ENCODE measurements around the gene ENOPH1.

ENOPH1 gene

DNA sequence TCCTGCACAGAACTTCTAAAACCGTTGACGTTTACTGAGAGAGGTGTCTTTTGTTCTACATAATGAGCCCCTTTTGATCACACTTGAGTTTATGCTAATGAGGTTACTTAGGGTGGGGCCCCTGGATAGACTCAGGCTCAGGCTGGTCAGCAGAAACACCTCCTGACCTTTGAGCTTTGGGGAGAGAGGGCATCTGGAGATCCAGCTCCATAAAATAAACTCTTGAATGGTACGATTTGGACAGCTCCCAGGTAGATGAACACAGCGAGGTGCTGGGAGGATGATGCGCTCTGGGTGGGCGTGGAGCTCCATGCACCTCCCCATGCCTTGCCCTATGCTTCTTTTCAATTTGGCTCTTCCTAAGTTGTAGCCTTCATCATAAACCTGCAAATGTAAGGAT, 52.0 kb downstream of the ENOPH1 start:
- no peak overlapping the region for H3K4me3 ChIP-seq
- peaks cover 25% of the 10 kb centered on the region for H3K36me3 ChIP-seq (ENCODE audit: insufficient read depth, low read length)
- TF ChIP-seq POLR2AphosphoS5 (IDR thresholded peaks at IDR 0.05; ENCODE audit: borderline replicate concordance, low read depth, low read length), result no peak
- TF ChIP-seq EZH2 (IDR thresholded peaks at IDR 0.05), result no peak
- TF ChIP-seq FOXP2 (optimal IDR thresholded peaks at IDR 0.05; ENCODE audit: control extremely low read depth, extremely low read length, insufficient read depth), result no peak
- H3K9ac ChIP-seq (ENCODE audit: insufficient read length), result no peak overlapping the region
- no peaks in the 10 kb centered on the region for H3K9me3 ChIP-seq (ENCODE audit: low read depth, low read length)
- H3K27ac ChIP-seq, result no peak overlapping the region
- no peak for DNase-seq (ENCODE audit: low read depth, low spot score)

DNA sequence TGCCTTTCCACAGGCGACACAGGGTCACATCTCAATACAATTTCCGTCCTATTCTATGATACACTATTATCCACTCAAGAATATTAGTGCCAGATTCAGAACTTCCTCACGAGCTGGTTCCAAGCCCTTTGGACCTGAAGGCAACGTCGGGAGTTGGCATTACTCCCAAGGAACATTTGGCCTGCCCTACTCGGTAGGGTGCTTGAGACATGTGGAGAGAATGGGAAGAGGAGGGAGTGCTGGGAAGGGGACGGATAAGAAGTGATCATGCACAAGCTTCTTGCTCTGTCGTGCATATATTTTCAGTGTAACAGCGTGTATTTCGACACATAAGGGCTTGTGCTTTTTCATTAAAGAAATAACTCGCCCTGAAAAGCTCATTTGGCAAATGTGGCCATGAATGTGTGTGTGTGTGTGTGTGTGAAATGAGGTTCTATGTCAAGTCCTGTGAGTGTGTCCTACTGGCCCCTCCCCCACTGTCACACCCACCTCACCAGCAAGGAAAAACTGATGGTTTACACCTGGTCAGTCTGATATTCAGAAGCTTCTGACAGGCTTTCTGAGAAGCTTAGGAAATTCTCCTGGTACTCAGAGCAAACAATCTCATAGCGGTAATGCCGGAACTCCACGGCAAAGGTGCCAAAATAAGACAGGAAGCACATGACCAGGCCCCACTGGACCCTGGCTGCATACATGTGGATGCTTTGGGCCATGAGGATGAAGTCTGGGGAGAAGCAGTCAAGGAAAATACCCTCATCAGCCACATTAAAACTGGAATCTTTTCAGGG, 54.8 kb downstream of the ENOPH1 start:
- Histone ChIP-seq H3K4me3 (no peak overlapping the region), H3K36me3 (ENCODE audit: insufficient read depth, low read length) (peaks cover 12% of the 10 kb centered on the region), H3K27ac (no peak overlapping the region), H3K9ac (ENCODE audit: insufficient read length) (no peak overlapping the region), H3K9me3 (ENCODE audit: low read depth, low read length) (no peaks in the 10 kb centered on the region)
- no peak for TF ChIP-seq FOXP2 (optimal IDR thresholded peaks at IDR 0.05; ENCODE audit: control extremely low read depth, extremely low read length, insufficient read depth)
- no peak for TF ChIP-seq EZH2 (IDR thresholded peaks at IDR 0.05)
- TF ChIP-seq POLR2AphosphoS5 (IDR thresholded peaks at IDR 0.05; ENCODE audit: borderline replicate concordance, low read depth, low read length), result no peak
- DNase-seq (ENCODE audit: low read depth, low spot score), result no peak

DNA sequence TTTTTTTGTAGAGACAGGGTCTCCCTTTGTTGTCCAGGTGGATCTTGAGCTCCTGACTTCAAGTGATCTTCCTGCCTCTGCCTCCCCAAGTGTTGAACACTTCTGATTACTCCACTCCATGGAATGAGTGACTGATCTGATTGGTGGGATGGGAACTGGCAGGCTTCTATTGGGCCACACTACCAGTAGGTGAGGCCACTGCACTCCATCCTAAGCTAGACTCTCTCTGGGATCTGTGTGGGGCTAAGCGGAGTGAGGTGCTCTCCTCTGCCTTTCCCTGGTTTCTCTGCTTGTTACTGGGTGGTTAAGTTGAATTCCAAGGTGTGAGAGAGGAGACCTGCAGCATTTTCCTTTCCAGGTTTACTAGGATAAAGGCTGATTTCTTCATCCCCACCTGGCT, 58.7 kb downstream of the ENOPH1 start:
- no peak overlapping the region for H3K27ac ChIP-seq
- TF ChIP-seq FOXP2 (optimal IDR thresholded peaks at IDR 0.05; ENCODE audit: control extremely low read depth, extremely low read length, insufficient read depth) (no peak), EZH2 (IDR thresholded peaks at IDR 0.05) (no peak), POLR2AphosphoS5 (IDR thresholded peaks at IDR 0.05; ENCODE audit: borderline replicate concordance, low read depth, low read length) (no peak)
- H3K4me3 ChIP-seq, result no peak overlapping the region
- DNase-seq (ENCODE audit: low read depth, low spot score), result no peak
- no peak overlapping the region for H3K9ac ChIP-seq (ENCODE audit: insufficient read length)
- peaks cover 6% of the 10 kb centered on the region; the same call in 1 of the 2 replicates for H3K36me3 ChIP-seq (ENCODE audit: insufficient read depth, low read length)
- no peaks in the 10 kb centered on the region for H3K9me3 ChIP-seq (ENCODE audit: low read depth, low read length)

DNA sequence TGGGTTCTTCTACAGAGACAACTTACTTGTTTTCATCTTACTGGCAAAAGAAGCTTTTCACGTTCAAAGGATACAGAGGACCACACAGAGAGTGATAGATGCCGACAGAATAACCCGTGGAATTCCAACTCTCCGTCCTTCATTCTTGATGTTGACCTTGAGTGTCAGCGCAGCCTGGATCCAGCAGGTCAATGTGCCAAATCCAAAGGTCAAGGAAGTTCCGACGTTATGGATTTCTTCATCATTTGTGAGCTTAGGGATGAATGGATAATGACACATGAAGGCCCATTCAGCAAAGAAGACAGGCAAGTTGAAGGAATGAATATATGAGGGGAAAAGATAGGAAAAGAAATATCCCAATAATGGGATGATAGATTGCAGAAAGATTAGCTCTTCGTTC, 59.6 kb downstream of the ENOPH1 start:
- no peaks in the 10 kb centered on the region for H3K9me3 ChIP-seq (ENCODE audit: low read depth, low read length)
- H3K27ac ChIP-seq, result no peak overlapping the region
- H3K36me3 ChIP-seq (ENCODE audit: insufficient read depth, low read length), result 0 out of 2 replicates have a peak, but pooled peaks cover 1% of the 10 kb centered on the region
- no peak for TF ChIP-seq EZH2 (IDR thresholded peaks at IDR 0.05)
- TF ChIP-seq FOXP2 (optimal IDR thresholded peaks at IDR 0.05; ENCODE audit: control extremely low read depth, extremely low read length, insufficient read depth), result no peak
- no peak for TF ChIP-seq POLR2AphosphoS5 (IDR thresholded peaks at IDR 0.05; ENCODE audit: borderline replicate concordance, low read depth, low read length)
- no peak overlapping the region for H3K9ac ChIP-seq (ENCODE audit: insufficient read length)
- DNase-seq (ENCODE audit: low read depth, low spot score), result no peak
- H3K4me3 ChIP-seq, result no peak overlapping the region

DNA sequence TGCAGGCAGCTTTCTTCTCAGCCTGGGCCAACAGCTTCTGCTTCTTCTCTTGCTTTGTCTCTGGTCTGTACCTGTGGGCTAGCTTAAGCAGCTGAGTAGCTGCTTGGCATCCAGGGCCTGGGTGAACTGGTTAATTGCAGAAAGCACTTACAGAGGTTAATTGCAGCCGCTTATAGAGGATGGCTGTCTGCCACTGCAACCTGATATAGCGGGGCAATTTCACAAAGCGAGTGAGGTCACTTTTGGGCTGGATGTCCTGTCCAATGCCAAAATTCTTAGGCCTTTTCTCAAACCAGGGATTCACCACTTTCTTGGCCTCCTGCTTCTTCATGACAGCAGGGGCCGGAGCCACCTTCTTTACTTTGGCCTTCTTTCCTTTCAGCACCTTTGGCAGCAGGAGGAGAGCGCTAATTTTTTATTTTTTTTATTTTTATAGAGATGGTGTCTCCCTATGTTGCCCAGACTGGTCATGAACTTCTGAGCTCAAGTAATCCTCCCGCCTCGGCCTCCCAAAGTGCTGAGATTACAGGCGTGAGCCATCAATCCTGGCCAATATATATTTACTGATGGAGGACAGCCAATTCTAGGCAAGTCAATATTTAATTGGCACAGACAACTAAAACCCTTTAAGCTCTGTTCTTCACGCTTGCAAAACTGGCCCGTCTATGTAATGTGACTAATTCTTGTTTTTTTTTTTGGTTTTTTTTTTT, 61.0 kb downstream of the ENOPH1 start:
- no peak for TF ChIP-seq EZH2 (IDR thresholded peaks at IDR 0.05)
- TF ChIP-seq FOXP2 (optimal IDR thresholded peaks at IDR 0.05; ENCODE audit: control extremely low read depth, extremely low read length, insufficient read depth), result no peak
- TF ChIP-seq POLR2AphosphoS5 (IDR thresholded peaks at IDR 0.05; ENCODE audit: borderline replicate concordance, low read depth, low read length), result no peak
- no peaks in the 10 kb centered on the region for H3K9me3 ChIP-seq (ENCODE audit: low read depth, low read length)
- no peak overlapping the region for H3K27ac ChIP-seq
- no peak for DNase-seq (ENCODE audit: low read depth, low spot score)
- H3K36me3 ChIP-seq (ENCODE audit: insufficient read depth, low read length), result no peaks in the 10 kb centered on the region
- H3K4me3 ChIP-seq, result no peak overlapping the region
- no peak overlapping the region for H3K9ac ChIP-seq (ENCODE audit: insufficient read length)

DNA sequence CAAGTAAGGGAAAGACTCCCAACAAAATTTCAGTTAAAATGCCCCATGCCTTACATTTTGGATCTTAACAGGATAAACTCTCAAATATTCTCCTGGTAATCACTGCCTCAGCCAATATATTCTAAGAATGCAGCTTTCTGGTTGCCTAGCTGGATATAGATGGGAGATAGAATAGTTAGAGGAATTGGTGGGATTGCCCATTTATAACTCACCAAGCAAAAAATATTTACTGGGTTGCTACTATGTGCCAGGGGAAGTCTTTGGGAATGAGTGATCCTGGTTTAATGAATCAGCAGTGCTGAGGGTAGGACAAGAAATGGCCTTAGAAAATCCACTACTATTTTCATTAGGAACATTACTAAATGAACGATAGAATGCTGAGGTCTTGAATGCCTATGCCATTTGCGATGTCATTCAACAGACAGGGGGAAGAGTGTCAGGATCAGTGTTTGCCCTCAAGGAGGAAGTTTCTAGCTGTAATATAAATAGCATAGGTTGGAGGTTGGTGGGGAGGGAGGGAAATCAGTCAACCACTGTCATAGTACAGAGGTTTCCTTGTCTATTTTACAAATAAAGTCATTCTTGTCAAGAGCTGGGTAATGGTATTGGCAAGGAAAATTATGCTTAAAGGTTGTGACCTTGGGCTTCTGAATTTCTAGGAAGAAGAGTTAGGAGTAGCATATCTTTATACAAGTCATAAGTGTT, 63.5 kb downstream of the ENOPH1 start:
- TF ChIP-seq POLR2AphosphoS5 (IDR thresholded peaks at IDR 0.05; ENCODE audit: borderline replicate concordance, low read depth, low read length), result no peak
- no peak for TF ChIP-seq FOXP2 (optimal IDR thresholded peaks at IDR 0.05; ENCODE audit: control extremely low read depth, extremely low read length, insufficient read depth)
- no peak for TF ChIP-seq EZH2 (IDR thresholded peaks at IDR 0.05)
- Histone ChIP-seq H3K27ac (no peak overlapping the region), H3K9ac (ENCODE audit: insufficient read length) (no peak overlapping the region), H3K36me3 (ENCODE audit: insufficient read depth, low read length) (no peaks in the 10 kb centered on the region), H3K9me3 (ENCODE audit: low read depth, low read length) (no peaks in the 10 kb centered on the region), H3K4me3 (no peak overlapping the region)
- no peak for DNase-seq (ENCODE audit: low read depth, low spot score)

DNA sequence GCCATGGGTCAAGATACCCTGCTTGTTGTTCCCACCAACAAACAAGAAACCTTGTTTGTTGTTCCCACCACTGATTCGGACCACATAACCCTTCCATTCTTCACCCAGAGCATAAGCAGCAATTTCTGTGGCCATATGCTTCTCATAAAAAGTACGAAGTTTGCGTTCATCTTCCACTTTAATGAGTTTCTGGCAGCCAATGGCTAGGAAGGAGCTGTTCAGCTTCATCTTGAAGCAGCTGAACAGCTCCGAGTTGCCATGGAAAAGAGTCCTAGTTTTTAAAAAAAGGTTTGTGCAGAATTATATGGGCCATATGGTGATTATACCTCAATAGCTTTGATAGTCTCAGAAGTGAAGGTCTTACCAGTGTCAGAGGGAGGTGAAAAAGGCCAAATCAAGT, 65.3 kb downstream of the ENOPH1 start:
- TF ChIP-seq POLR2AphosphoS5 (IDR thresholded peaks at IDR 0.05; ENCODE audit: borderline replicate concordance, low read depth, low read length) (no peak), EZH2 (IDR thresholded peaks at IDR 0.05) (no peak), FOXP2 (optimal IDR thresholded peaks at IDR 0.05; ENCODE audit: control extremely low read depth, extremely low read length, insufficient read depth) (no peak)
- H3K4me3 ChIP-seq, result no peak overlapping the region
- no peak overlapping the region for H3K9ac ChIP-seq (ENCODE audit: insufficient read length)
- no peak for DNase-seq (ENCODE audit: low read depth, low spot score)
- H3K9me3 ChIP-seq (ENCODE audit: low read depth, low read length), result no peaks in the 10 kb centered on the region
- H3K27ac ChIP-seq, result no peak overlapping the region
- no peaks in the 10 kb centered on the region for H3K36me3 ChIP-seq (ENCODE audit: insufficient read depth, low read length)

DNA sequence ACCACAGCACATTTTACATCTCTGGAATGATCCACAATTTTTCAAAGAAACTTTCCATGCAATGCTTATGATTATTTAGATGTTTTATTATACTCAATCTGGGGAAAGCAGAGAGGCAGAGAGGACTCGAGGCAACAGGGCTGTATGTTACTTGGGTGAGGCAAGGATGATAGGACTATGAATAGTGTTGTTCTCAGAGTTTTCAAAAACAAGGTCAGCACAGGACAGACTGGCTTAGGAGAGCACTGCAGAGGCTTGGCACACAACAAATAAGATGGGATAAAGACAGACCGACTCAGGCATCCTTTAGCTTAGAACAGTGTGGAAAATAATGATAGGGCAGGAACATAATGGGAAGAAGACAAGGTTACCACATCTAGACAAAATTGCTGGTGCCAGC, 66.0 kb downstream of the ENOPH1 start:
- no peak for DNase-seq (ENCODE audit: low read depth, low spot score)
- no peaks in the 10 kb centered on the region for H3K36me3 ChIP-seq (ENCODE audit: insufficient read depth, low read length)
- no peaks in the 10 kb centered on the region for H3K9me3 ChIP-seq (ENCODE audit: low read depth, low read length)
- H3K4me3 ChIP-seq, result no peak overlapping the region
- TF ChIP-seq EZH2 (IDR thresholded peaks at IDR 0.05) (no peak), POLR2AphosphoS5 (IDR thresholded peaks at IDR 0.05; ENCODE audit: borderline replicate concordance, low read depth, low read length) (no peak), FOXP2 (optimal IDR thresholded peaks at IDR 0.05; ENCODE audit: control extremely low read depth, extremely low read length, insufficient read depth) (no peak)
- no peak overlapping the region for H3K9ac ChIP-seq (ENCODE audit: insufficient read length)
- no peak overlapping the region for H3K27ac ChIP-seq

All from SK-N-MC (cell line).